Putamen (tissue), 1 donor: ENCODE results near the gene NCKAP1.
A peak's percentile ranks its signal among the peaks of the same experiment; 100 is the strongest.

Source experiments
- DNase-seq: peaks from one replicate; pipeline ENCODE4 v3.0.0-alpha.2; 2016; ENCODE audit warnings: low spot score

The NCKAP1 gene

DNA sequence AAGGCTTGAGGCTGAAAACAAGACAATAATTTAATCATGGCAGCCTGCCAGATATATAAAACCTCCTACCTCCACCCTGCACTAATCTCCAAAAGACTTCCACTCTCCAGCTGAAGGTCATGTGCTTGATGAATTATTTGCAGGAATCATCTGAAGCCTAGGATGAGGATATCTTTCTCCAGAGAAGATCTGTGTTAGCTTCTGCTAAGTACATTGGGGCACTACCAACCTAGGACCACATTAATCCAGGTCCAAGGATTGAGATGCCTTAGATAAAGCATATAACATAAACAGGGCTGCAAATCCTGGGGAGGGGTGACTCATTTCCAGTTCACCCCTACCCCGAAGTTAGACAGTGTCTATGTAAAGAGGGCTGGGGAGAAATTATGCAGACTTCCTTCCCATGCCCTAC, 91.3 kb downstream of the NCKAP1 start:
- no peak for DNase-seq

DNA sequence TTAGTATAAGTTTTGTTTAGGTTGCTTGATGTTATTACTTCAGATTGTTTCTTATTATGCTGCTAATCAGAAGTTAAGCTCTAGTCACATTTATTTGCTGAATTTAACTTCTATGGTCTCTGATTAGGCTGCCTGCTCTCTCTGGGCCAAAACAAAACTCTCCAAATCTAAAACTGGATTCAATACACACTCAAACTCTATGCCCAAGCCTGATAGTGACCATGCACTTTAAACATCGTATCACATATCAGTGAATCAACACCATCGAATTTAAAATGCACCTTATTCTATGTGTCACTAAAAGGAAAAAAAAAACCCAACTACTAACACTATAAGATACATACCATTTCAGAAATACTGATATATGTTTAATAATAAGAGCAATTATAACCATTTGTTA, 94.9 kb downstream of the NCKAP1 start:
- DNase-seq = no peak

- no peak for DNase-seq
Measured at GRCh38 chr2:182942756-182943155, 95.5 kb downstream of the NCKAP1 start.

DNA sequence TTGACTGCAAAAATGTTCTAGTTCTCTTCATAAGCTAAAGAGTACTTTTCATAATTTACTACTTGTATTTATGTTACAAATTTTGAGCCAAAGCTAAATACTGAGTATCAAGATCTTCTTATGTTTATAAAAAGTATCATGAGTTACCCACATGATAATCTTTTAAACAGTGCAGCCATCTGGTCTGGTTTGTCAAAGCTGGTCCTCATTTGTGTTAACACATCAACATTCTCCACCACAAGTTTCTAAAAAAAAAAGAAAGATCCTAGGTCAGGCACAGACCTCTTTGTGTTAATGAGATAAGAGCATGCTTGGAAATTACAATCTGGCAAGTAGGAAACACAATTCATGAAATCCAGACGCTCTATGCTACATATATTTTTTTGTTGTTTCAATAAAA, 96.3 kb downstream of the NCKAP1 start:
- DNase-seq = no peak

GRCh38 chr2:182941121-182941722, 97.0 kb downstream of the NCKAP1 start:
- no peak for DNase-seq

- no peak for DNase-seq
Measured at GRCh38 chr2:182937870-182938269, 100.4 kb downstream of the NCKAP1 start.

DNA sequence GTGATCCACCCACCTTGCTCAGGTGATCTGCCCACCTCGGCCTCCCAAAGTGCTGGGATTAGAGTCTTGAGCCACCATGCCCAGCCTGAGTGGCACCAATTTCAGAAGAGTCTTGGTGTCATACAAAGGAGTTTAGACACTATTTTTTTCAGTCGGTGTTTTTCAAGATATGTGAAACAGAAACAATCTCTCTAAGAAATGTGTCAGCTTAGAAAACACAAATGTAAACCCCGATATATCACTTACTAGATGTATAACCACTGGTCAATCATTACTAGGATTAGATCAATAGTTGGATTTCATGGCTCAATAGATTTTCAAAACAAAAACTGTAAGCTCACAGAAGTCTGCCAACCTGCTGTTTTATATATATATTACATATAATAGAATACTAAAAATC, 104.6 kb downstream of the NCKAP1 start:
- DNase-seq = no peak

DNA sequence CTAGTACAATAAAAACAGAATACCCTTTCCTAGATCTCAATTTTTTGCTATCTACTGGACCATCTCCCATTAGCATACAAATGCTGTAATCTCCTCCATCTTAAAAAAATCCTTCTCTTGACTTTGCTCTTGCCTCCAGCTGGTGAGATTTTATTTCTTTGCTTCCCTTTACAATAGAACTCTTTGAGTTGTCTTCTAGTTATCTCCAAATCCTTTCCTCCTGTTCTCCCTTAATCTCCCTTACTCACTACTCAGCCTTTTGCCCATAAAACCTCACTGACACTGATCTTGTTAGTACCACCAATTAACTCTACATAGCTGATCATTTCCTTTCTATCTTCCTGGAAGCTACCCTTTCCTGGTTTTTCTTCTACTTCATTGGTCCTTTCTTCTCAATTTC, 108.3 kb downstream of the NCKAP1 start:
- no peak for DNase-seq

DNA sequence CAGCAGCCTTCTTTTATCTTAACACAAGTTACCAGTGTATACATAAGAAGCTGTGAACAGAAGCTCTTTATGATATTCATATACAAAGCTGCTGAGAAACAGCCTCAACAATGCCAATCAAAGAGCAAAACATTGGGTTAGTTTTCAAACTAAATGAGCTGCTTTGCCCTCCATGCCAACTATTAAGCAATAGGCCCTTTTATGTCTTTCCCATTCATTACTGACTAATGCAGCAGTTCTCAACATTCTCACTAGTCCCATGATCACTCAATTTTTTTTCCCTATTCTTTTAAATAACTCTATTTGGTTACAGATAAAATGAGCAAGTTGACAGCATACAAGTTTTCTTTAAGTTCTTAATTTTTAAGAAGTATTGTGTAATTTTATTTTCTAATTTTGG, 114.0 kb downstream of the NCKAP1 start:
- DNase-seq = peak; percentile 79

GRCh38 chr2:182921234-182921633, 117.0 kb downstream of the NCKAP1 start:
- DNase-seq = no peak

GRCh38 chr2:182920631-182921056, 117.6 kb downstream of the NCKAP1 start:
- no peak for DNase-seq

DNA sequence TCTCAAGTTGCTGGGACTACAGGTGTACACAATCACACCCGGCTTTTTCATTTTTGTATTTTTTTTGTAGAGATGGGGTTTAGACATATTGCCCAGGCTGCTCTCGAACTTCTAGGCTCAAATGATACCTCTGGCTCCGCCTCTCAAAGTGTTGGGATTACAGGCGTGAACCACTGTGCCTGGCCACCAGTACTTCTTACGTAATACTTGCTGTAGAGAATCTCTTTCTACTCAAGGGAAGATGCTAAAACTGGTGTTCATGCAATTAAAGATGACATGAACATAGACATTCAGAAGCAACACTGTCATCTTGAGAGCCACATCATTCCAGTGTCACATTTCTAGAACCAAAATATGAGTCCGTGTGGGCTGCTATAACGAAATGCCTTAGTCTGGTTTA, 118.2 kb downstream of the NCKAP1 start:
- DNase-seq = no peak

DNA sequence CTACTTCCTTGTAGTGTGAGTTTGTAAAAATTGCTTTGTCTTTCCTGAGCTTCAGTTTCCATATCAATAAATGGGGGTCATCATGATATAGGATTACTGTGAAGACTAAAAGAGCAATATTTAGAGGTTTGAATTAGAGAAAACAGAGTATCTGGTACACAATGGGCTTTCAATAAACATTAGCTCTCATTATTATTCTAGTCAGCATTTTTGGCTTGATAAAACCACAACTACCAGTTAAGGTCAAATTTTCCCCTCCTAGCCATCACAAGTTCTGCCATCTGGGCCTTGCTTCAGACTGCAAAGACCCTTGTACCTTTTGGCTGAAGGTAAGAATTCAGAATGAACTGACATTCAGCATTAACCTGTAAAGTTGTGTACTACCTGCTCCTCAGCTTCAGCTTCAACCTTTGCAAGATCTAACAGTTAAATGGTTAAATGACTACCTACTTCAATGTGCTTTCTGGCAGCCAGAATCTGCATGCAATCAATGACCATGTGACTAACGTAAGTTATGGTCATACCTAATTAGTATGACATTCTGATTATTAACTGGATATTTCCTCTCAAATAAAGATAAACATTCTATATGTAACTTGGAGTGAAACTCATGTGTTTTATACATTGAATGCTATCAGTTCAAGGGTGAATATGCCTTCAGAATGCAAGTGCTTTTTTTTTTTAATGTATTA, 119.2 kb downstream of the NCKAP1 start:
- DNase-seq = no peak

- DNase-seq = no peak
Measured at GRCh38 chr2:182917924-182918323, 120.3 kb downstream of the NCKAP1 start.

DNA sequence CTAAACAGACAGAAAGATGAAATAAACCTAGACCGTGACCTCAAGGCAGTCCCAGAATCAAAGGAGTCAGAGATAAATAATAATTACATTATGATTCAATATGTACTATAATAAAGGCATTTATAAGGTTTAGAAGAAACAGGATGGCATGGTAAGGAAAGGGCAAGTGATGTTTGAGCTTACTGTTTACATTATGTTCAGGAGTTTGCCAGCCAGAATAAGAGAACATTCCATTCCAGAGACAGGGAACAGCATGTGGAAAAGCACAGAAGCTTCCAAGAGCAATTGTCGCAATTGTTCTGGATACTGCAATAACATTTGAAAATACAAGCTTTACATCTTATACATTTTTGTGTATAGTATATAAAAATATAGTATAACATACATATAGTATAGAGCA, 121.8 kb downstream of the NCKAP1 start:
- DNase-seq = no peak

GRCh38 chr2:182915369-182916326, 122.6 kb downstream of the NCKAP1 start:
- DNase-seq = no peak

DNA sequence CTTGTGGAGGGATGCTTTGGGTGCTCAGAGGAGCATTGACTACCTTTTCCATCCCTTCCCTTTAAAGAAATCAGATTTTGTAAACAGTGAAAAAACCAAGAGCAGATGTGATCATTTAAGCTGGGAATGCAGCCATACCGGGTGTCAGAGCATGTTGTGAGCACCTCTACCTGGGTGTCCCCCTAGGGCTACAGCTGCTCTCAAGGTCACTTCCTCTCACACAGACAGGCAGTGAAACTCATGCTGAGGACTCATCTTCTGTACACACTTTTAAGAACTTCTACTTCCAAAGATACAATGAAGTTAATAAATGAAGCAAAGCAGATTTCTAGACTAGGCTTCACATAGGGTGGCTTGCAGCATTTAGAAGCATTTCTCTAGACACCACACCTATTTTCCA, 123.4 kb downstream of the NCKAP1 start:
- DNase-seq = no peak

GRCh38 chr2:182913064-182913463, 125.2 kb downstream of the NCKAP1 start:
- no peak for DNase-seq

- no peak for DNase-seq
Measured at GRCh38 chr2:182912518-182912915, 125.7 kb downstream of the NCKAP1 start.

DNA sequence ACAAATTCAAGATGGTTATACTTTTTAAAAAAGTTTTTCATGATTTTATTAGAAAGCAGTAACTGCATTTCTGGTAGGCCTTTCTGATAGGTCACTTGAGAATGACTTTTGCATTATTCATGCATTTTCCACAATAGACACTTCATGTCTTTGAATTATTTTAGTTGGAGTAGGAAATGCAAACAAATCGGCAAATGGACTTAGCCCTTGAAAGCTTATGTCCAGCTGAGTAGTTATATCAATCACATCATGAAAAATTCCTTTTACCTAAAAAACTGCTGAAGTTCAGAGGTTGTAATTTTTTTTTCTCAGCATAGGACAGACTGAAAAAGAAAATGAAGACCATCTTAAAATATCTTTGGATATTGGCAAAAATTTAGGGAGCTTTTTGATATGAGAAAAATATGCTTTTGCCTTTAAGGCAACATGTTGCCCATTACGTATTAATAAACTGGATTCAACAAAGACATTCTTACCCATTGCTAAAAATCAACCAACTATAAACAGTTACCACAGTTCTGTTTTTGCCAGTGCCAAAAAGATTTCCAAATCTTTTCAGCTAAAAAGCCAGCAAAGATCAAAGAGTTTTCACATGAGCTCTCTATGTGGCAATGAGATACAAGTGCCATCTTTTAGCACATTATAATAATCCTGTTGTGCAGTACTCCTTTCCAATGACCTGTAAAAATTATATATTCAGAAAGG, 126.3 kb downstream of the NCKAP1 start:
- DNase-seq = no peak

DNA sequence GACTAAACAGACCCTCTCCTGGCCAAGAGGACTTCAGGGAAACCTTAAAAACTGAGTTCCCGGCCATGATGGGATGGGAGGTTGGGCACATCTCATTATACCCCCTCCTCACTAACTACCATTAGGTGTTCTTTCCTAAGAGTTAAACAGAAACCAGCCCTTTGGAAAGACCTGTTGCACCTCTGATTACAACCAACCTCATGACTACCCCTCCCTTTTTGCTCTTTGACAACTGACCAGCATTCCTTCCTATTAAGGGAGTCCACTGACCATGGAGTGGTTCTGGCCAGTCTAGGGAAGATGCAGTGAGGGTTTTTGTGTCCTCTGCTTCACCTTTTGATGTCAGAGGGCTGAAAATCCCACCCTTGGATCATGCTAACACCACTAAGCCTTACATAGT, 127.3 kb downstream of the NCKAP1 start:
- no peak for DNase-seq
